ENCODE data around the gene COX7A1.

- no peak for TF ChIP-seq CTCF (IDR thresholded peaks at IDR 0.05; ENCODE audit: low read depth, low read length)
- TF ChIP-seq EZH2phosphoT487 (IDR thresholded peaks at IDR 0.05; ENCODE audit: low read depth) = no peak
Observed at GRCh38 chr19:36121486-36122124, 30.6 kb downstream of the COX7A1 start.

Data from OCI-LY3 (cell line).